Activated CD4-positive, alpha-beta T cell treated with anti-CD3 and anti-CD28 coated beads for 48 hours (primary cell): ENCODE measurements around the gene PTPRN2.
"Not testable (repeated sequence)": the region's sequence is repeated elsewhere in the genome, so short reads cannot be mapped to it uniquely, and the experiment has no call there.

Experiments used
- DNase-seq: peaks from one replicate; pipeline ENCODE4 v3.0.0-alpha.2; 2020

The PTPRN2 gene

GRCh38 chr7:158244430-158244829 is 343.2 kb downstream of the PTPRN2 start:
- no peak for DNase-seq

- no peak for DNase-seq
These were observed 345.7 kb downstream of the PTPRN2 start for GRCh38 chr7:158241919-158242318.

GRCh38 chr7:158240801-158241200 is 346.8 kb downstream of the PTPRN2 start:
- no peak for DNase-seq

DNA sequence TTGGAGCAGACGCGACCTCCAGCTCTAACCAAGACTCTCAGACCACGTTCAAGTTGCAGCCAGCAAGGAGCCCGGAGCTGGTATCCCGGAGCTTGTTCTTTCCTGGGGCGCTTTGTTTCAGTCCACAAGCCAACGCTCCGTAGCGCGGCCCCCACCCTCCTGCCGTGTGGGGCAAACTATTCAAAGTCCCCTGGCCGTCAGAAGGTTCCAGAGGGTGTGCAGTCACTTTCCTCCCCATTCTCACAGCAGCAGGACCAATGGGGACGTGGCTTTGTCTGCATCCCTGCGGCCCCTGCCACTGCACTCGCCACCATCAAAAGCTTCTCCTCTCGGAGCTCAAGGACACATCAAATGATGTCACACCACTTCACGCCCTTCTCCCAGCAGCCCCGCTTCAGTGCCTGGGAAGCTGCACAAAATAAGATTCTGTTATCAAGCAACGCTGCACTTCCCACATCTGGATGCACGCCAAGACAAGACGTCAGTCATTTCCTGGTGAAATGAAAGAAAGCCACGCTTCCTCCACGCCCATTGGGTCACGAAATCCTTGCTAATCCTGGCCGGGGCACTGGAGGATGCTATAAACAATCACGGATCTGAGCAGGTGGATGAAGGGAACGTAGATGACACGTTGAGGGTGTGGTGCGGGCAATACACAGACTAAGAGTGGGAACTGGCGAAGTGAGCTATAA is 348.2 kb downstream of the PTPRN2 start:
- DNase-seq: no peak

DNA sequence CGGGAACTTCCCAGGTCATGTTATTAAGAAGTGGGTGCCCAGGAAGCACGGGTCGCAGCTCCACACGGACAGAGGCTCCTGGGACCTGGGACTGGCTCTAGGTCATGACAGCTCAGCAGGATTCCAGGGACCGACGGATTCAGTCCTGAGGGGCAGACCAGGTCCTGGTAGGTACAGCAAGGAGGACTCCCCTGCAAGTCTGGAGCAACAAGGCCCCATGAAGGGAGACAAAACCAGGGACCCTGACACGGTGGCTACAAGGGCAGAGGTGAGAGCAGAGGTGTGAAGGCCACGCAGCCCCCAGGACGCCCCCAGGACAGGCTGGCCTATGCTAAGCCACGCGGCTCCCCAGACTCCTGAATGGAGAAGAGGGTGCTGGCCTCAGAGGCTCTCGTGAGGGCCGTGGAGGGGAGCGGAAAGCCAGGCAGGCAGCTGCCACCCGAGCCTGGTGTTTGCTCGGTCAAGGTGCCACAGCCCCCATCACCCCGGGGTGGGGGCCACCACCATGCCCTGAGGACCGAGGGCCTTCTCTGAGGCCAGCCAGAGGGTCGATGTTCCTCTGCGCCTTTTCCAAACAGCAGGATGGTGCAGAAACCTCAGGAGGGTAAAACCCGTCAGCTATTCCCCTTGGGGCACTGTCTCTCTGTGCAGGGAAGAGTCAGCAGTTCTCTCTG is 348.9 kb downstream of the PTPRN2 start:
- DNase-seq: no peak

- DNase-seq: no peak
These were observed 349.8 kb downstream of the PTPRN2 start for GRCh38 chr7:158237672-158238335.

- DNase-seq: no peak
These were observed 351.2 kb downstream of the PTPRN2 start for GRCh38 chr7:158236400-158236799.

GRCh38 chr7:158235862-158236261 is 351.8 kb downstream of the PTPRN2 start:
- no peak for DNase-seq

DNA sequence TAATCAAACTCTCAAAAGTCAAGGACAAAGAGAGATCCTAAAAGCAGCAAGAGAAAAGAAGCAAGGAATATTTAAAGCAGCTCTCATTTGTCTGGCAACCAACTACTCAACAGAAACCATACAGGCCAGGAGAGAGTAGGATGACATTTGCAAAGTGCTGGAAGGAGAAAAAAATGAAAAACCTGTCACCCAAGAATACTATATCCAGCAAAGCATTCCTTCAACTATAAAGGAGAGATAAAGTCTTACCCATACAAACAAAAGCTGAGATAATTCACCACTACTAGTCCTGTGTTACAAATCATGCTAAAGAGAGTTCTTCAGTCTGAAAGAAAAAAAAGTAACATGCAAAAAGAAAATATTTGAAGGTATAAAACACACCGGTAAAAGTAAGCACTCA is 357.7 kb downstream of the PTPRN2 start:
- DNase-seq: no peak

DNA sequence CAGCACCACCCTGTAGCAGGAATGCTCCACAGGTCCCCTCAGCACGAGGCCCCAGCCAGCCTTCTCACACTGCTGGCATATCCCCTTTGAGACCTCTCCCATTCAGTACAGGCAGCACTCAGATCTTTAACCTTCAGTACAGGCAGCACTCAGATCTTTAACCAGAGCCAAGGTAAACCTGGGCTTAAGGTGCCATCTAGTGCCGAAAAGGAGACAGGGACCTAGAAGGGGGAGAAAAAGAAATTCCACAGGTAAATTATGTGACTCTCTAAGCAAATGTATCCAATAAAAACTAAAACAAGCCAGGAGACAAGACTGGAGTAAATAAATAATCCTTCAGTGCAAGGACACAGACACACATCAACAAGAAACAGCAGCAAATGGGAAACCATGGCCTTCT is 358.6 kb downstream of the PTPRN2 start:
- DNase-seq: no peak

DNA sequence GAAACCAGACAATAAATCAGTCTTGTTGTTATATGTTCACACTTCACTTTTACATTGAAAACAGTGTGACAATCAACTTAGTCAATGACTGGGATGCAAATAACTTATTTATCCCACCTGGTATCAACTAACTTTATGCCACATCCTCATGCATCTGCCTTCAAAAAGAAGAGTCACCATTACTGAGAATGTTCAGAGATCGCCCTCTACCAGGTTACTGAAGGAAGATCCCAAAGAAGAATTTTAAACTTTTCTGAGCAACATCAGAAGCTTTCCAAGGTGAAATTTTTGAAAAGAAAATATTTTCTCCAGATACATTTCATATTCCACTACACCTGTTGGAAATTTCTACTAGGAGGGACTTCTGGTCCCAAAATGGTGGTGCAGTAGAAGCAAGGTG is 359.5 kb downstream of the PTPRN2 start:
- no peak for DNase-seq

DNA sequence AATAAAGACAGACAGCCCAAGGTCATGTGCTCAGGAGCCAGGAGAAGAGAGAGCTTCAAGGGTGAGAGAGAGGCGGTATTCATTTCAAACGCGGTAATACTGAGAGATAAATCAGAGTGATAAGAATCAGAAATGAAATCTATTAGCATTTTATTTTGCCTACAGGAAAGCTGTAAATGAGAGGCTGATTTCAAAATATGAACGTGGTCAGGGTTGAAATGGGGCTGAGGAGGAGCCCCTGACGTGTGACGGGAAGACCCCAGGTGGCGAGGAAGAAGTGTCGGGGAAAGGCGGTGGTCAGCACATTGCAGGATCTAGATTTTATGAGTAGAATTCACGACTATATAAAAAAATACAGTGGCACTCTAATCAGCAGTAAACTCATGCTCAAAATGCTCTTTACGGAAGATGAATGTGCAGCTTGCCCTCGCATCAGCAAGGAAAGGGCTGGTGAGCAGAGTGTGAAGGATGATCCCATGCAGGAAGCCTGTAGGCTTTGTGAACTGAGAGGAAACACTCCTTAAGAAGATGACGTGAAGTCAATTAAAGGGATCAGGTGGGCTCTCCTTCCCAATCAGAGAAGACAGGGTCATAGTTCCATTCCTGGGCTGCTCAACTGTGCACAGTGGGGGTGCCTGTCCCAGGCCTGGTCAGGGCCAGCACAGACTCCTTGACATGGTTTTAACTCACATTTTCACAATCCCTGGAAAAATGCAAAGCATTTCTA is 360.2 kb downstream of the PTPRN2 start:
- DNase-seq: no peak

- DNase-seq: no peak
These were observed 371.4 kb downstream of the PTPRN2 start for GRCh38 chr7:158216198-158216597.

DNA sequence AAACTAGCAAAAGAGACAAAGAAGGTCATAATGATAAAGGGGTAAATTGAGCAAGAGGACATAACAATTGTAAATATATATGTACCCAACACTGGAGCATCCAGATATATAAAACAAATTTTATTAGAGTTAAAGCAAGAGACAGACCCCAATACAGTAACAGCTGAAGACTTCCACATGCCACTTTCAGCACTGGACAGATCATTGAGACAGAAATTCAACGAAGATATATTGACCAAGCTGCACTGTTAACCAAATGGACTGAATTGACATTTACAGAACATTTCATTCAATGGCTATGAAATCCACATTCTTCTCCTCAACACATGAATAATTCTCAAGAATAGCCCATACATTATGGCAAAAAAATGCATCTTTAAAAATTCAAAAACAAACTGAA is 378.2 kb downstream of the PTPRN2 start:
- no peak for DNase-seq

DNA sequence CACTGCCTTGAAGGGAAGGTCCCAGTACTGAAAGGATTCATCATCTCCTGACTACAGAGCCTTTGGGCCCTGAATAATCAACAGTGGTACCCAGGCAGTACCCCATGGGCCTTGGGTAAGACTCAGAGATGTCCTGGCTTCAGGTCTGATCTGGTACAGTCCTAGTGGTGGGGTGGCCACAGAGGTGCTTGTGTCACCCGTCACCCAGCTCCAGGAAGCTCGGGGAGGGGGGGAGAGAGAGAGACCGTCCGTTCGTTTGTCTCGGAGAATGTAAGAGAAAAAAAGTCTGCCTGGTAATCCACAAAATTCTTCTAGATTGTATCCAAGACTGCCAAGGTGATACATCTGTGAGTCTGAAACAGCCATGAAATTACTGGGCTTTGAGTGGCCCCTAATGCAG is 381.3 kb downstream of the PTPRN2 start:
- DNase-seq: no peak

- DNase-seq: no peak
These were observed 383.2 kb downstream of the PTPRN2 start for GRCh38 chr7:158204453-158204852.

DNA sequence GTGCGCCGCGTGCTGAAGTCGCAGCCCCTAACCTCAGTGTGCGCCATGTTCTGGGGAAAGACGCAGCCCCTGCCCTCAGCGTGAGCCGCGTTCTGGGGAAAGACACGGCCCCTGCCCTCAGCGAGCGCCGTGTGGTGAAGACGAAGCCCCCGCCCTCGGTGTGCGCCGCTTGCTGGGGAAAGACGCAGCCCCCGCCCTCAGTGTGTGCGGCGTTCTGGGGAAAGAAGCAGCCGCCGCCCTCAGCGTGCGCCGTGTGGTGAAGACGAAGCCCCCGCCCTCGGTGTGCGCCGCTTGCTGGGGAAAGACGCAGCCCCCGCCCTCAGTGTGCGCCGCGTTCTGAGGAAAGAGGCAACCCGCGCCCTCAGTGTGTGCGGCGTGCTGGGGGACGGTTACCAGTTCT is 383.7 kb downstream of the PTPRN2 start:
- not testable (repeated sequence) for DNase-seq

GRCh38 chr7:158194365-158194900 is 393.2 kb downstream of the PTPRN2 start:
- DNase-seq: no peak

DNA sequence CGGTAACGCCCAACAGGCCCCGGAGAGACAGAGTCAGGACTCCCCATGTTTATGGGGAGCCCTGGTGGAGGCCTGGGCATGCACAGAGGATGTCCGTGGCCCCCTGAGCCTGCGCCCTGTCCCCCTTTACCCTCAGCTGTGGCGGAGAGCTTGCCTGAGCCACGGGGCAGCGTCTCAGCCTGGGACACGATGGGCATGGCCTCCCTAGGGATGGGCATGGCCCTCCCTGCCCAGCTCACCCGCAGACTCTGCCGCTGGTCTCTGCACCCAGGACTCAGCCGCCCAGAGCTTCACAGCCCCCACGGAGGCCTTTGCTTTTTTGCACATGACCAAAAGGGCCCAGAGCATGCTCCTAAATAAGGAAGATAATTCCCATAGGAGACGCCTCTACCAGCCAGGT is 394.2 kb downstream of the PTPRN2 start:
- no peak for DNase-seq

DNA sequence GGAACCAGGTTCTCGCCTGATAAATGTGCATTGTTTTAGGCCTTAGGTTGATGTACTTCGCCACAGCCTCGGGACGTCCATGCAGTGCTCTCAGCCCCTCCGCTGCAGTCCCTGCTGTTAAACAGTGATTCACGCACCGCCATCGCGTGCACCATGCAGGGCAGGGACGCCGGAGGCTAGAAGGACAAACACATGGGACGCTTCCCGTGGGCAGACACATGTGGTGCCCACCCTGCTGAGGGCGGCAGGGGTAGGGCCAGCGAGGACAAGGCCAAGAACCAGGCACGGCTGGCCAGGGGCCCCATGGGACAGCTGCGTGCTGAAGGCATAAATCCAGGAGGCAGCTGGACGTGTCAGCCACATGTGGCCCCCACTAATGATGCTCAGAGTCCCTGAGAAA is 394.7 kb downstream of the PTPRN2 start:
- DNase-seq: no peak

- no peak for DNase-seq
These were observed 395.3 kb downstream of the PTPRN2 start for GRCh38 chr7:158192184-158192835.

DNA sequence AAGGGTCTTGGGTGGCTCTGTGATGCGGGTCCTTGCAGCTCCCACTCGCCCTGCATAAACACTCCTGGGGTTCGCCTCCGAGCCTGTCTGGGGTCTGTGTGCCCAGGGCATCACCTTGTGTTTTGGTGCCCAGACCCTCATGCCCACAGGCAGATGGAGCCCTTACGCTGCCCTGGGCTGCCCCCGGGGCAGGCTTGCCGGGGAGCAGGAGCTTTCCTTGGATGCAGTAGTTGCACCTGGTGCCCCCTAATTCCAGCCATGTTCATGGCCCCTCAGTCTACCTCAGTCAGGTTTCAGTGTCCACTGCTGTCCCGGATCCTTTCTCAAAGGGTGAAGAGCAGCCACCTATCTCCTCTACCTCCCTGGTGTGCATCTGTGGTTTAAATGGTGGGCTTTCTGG is 396.0 kb downstream of the PTPRN2 start:
- no peak for DNase-seq

DNA sequence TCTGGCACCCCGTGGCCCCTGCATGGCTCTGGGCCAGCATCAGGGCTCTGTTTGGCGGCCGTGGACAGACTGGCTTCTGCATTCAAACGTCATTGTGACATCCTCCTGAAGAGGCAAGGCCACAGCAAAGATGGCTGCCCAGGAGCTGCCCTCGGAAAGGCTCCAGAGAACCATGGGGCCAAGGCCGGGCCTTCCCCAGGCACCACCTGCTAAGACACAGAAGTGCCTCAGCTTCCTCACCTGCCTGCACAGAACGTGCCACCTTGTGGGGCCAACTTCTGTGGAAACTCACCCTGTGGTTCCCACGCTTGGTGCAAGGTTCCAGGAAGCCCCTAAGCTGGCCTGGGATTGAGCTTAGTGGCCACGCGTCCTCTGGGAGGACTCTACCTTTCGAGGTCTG is 396.9 kb downstream of the PTPRN2 start:
- no peak for DNase-seq
